C4-2B (cell line): Measurements from ENCODE around the gene IGF2.

Source experiments
- H3K27ac ChIP-seq: fragments of 450-650 bp; 2 replicates; pipeline ENCODE4 v1.5.1; 2017
- ZFX ChIP-seq: fragments of 450-650 bp; IDR thresholded peaks from 2 replicates; pipeline ENCODE4 v1.6.1; 2017
- TF ChIP-seq, protein P1 (sequence below): fragments of 450-650 bp; conservative IDR thresholded peaks from 2 replicates; pipeline ENCODE4 v1.5.1; 2017; ENCODE audit warnings: mild to moderate bottlenecking

IGF2 gene

DNA sequence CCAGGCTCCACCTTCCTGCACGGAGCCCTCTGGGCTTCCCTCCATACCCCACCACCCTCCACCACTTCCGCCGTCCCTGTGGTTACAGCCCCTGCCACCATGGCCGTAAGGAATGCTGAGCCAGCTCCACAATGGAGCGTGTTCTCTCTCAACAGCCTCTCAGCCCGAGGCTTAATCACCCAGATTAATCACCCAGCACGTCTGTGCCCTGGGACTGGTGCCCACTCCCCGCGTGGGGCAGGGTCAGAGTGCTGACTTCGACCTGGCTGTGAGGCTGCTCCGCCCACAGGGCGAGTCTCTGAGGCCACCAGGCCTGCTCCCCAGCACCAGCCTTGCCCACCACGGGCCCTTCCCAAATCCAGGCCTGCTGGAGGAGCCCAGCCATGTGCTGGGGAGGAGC is 36.5 kb upstream of the IGF2 start:
- TF ChIP-seq, protein P1, sequence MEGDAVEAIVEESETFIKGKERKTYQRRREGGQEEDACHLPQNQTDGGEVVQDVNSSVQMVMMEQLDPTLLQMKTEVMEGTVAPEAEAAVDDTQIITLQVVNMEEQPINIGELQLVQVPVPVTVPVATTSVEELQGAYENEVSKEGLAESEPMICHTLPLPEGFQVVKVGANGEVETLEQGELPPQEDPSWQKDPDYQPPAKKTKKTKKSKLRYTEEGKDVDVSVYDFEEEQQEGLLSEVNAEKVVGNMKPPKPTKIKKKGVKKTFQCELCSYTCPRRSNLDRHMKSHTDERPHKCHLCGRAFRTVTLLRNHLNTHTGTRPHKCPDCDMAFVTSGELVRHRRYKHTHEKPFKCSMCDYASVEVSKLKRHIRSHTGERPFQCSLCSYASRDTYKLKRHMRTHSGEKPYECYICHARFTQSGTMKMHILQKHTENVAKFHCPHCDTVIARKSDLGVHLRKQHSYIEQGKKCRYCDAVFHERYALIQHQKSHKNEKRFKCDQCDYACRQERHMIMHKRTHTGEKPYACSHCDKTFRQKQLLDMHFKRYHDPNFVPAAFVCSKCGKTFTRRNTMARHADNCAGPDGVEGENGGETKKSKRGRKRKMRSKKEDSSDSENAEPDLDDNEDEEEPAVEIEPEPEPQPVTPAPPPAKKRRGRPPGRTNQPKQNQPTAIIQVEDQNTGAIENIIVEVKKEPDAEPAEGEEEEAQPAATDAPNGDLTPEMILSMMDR: no peak
- TF ChIP-seq ZFX: no peak
- no peak overlapping the region for H3K27ac ChIP-seq

DNA sequence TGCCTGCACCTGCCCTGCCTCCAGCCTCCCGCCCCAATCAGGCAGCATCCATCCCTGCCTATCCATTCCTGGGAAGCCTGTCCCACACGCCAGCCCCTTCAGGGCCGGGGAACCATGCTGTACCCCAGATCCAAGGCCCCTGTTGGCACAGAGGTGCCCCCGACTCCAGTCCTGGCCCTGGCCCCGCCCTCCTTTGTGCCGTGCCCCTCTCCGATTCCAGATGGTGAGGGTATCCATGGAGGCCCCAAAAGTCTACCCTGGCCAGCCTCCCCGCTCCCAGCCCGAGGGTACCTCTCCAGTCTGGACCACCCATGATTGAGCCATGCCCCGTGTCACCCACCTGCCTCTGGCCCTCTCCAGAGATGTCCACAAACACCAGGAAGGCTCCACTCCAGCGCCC is 35.2 kb upstream of the IGF2 start:
- TF ChIP-seq, protein P1: no peak
- no peak for TF ChIP-seq ZFX
- no peak overlapping the region for H3K27ac ChIP-seq

DNA sequence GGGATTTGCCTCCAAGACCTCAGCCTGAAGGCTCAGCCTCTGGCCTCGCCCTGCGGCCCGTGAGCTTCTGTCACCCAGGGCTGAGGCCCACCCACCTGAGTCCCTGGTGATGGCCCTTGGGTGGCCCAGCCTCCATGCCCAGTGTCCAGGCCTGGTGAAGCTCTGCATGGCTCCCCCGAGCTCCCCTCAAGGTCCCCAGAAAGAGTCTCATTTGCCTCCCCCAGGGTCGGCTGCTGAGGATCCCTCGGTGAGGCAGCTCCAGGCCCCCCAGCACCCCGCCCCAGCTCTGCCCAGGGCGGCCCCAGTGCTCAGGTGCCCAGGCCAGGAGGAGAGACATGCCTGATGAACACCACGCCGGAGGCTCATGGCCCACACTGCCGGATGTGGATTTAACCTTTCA is 34.6 kb upstream of the IGF2 start:
- TF ChIP-seq, protein P1: no peak
- TF ChIP-seq ZFX: no peak
- no peak overlapping the region for H3K27ac ChIP-seq

DNA sequence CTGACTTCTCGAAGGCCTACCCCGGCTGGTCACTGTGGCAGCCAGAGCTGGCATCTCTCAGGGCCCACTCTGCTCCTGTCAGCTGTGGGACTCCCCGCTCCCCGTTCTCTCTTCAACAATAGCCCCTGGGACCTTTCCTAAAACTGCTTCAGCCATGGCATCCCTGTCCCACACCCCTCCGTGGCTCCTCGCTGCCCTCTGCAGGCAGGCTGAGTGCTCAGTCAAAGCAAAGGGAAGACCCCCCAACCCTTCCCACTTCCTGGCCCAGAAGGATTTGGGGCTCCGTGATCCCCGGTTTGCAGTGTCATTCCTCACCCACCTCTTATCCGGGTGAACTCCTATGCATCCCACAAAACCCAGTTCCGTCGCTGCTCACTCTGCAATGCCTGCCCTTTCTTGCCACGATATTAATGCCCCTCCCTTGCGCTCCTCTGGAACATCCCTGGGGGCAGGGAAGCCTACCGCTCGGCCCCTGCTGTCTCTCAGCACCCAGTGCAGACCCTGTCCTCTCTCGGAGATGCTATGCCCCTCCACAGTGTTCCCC is 34.0 kb upstream of the IGF2 start:
- no peak overlapping the region for H3K27ac ChIP-seq
- TF ChIP-seq, protein P1: no peak; the same call in 1 of the 2 replicates
- no peak for TF ChIP-seq ZFX

DNA sequence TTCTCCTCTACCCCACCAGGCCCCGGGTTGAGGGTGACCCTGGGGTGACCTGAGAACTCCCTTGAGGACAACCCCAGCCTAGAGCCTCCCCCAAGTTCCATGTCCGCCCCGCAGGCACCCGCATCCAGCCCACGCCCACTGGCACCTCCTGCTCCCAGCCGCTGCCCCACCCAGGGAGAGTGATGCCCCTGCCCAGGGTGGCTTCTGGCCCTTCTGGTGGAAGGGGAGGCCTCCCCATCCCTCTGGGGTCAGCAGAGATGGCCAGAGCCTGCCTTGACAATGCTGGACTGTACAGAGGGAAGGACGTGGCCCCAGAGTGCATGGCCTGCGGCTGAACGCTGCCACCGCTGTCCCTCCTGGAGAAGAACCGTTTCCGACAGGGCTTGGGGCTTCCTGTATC is 33.5 kb upstream of the IGF2 start:
- H3K27ac ChIP-seq: no peak overlapping the region
- TF ChIP-seq, protein P1: no peak
- no peak for TF ChIP-seq ZFX

DNA sequence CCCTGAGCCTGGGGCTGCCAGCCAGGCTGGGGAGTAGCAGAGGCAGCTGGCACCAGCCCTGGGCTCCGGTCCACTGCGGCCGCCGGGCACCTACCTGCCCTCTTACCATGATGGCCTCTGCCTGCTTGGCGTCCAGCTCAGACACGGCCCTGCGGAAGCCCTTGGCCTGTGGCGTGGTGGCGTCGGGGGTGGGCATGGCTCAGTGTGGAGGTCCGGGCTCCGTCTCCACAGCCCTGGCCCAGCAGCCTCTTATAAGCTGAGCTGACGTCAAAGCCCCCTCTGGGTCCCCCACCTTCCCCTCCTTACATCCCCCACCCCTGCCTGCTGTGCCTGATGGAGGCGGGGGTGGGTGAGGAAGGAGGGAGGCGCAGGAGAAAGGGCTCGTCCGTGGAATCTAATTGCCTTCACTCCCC is 32.4 kb upstream of the IGF2 start, which contains the start of gene TH:
TSS of gene TH (minus strand) at position 225 of the 413 bp plus-strand sequence. CDS start at position 196, 29 bp downstream.
- no peak within 1 kb of the TSS for H3K27ac ChIP-seq
- TF ChIP-seq, protein P1: no peak
- TF ChIP-seq ZFX: no peak

DNA sequence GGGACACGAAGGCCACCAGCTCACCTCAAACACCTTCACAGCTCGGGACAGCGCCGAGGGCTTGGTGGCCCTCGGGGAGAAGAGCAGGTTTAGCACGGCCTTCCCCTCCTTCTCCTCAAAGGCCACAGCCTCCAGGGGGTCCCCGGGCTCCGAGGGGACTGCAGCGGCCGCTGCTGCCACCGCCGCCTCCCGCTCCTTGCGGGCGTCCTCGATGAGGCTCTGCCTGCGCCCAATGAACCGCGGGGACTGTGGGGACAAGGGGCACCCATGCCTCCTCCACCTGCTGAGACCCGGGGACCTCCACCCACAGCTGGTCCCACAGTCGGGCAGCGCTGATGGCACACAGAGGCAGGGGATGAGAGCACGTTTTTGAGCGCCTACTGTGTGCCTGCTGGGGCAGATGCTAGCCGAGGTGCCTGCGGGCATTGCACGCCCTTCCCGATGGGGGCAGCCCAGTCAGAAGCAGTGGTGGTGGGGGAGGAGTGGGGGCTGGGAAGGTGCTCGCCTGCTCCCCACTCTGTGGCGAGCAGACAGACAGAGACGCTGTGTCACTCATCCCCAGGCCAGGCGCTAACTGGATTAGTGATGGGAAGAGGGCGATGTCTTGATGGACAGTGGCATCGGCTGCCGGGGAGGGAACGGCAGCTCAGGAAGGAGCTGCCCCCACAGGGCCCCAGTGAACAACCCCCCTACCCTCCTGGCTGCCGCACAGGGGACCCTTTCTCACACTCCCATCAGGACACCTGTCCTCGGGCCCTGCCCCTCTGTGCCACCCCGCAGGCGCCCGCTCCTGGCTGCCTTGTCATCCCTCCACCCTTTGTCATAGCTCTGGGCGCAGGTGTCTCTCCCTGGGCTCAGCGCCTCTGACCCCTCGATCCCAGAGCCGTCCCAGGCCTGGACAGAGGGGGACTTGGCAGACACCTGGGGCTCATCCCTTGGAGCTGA is 30.7 kb upstream of the IGF2 start:
- no peak overlapping the region for H3K27ac ChIP-seq
- TF ChIP-seq, protein P1: no peak
- TF ChIP-seq ZFX: no peak
